ENCODE measurements around the gene EFHC1.
"Not testable (repeated sequence)": the region's sequence is repeated elsewhere in the genome, so short reads cannot be mapped to it uniquely, and the experiment has no call there.

EFHC1 gene

GRCh38 chr6:52454556-52454955, 34.4 kb downstream of the EFHC1 start:
- no peak for DNase-seq

- DNase-seq: no peak
Observed at GRCh38 chr6:52457096-52457495, 37.0 kb downstream of the EFHC1 start.

GRCh38 chr6:52461194-52461593, 41.1 kb downstream of the EFHC1 start:
- DNase-seq: not testable (repeated sequence)

GRCh38 chr6:52474173-52474572, 54.0 kb downstream of the EFHC1 start:
- DNase-seq: no peak

- DNase-seq: no peak
Observed at GRCh38 chr6:52475307-52475706, 55.2 kb downstream of the EFHC1 start.

- DNase-seq: no peak
Observed at GRCh38 chr6:52482903-52483670, 62.9 kb downstream of the EFHC1 start.

- DNase-seq: no peak
Observed at GRCh38 chr6:52483671-52484003, 63.5 kb downstream of the EFHC1 start.

GRCh38 chr6:52489881-52490280, 69.7 kb downstream of the EFHC1 start:
- DNase-seq: no peak

GRCh38 chr6:52491203-52492069, 71.3 kb downstream of the EFHC1 start:
- no peak for DNase-seq

GRCh38 chr6:52493669-52494068, 73.5 kb downstream of the EFHC1 start:
- DNase-seq: no peak

- no peak for DNase-seq
Observed at GRCh38 chr6:52494298-52495072, 74.3 kb downstream of the EFHC1 start.

GRCh38 chr6:52495922-52496321, 75.8 kb downstream of the EFHC1 start:
- no peak for DNase-seq

- DNase-seq: no peak
Observed at GRCh38 chr6:52496631-52497030, 76.5 kb downstream of the EFHC1 start.

GRCh38 chr6:52497652-52498408, 77.7 kb downstream of the EFHC1 start:
- DNase-seq: no peak

GRCh38 chr6:52498538-52499017, 78.4 kb downstream of the EFHC1 start:
- no peak for DNase-seq

- no peak for DNase-seq
Observed at GRCh38 chr6:52499026-52499425, 78.9 kb downstream of the EFHC1 start.

- no peak for DNase-seq
Observed at GRCh38 chr6:52499681-52500236, 79.6 kb downstream of the EFHC1 start.

- no peak for DNase-seq
Observed at GRCh38 chr6:52500238-52501129, 80.3 kb downstream of the EFHC1 start.

GRCh38 chr6:52502306-52503029, 82.3 kb downstream of the EFHC1 start:
- no peak for DNase-seq

GRCh38 chr6:52503323-52503747, 83.2 kb downstream of the EFHC1 start:
- no peak for DNase-seq
